GM21390 (cell line): ENCODE data around the gene THEMIS.
A peak's percentile ranks its signal among the peaks of the same experiment; 100 is the strongest.
"Not testable (repeated sequence)": the region's sequence is repeated elsewhere in the genome, so short reads cannot be mapped to it uniquely, and the experiment has no call there.

Experiments
- ATAC-seq: cut with Tn5 transposase; IDR thresholded peaks from one replicate; pipeline ENCODE4 v1.9.1; 2021; ENCODE audit not compliant: unreplicated experiment

THEMIS gene

GRCh38 chr6:127917766-127918165 lies 16.9 kb upstream of the THEMIS start:
- no peak for ATAC-seq

DNA sequence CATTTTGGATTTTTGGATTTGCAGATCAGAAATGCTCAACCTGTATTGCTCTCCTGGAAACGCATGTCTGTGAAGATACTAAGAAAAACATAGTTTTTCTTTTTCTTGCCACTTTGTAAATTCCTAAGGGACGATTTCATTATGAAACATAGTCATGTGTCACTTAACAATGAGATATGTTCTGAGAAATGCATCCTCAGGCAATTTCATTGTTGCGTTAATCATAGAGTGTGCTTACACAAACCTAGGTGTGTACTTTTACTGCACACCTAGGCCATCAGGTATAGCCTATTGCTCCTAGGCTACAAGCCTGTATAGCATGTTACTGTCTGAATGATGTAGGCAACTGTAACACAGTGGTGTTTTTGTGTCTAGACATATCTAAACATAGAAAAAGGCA lies 13.4 kb upstream of the THEMIS start:
- ATAC-seq, result no peak

DNA sequence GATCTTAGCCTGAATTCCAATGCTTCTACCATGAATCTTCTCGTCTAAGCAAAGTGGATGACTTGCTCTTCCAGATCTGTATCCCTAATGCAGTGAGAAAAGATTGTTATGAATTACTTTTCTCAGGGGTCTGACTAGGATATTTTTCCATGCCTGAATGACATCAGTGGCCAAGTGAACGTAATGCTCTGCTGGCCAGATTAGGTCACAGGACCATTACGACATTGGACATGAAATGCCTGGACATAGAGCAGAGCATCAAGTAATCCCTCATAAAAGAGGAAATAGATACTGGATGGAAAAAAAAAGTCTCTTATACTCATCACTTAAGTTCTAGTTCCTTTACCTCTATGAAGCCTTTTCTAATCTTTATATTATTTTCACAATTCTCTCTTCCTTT lies 12.1 kb upstream of the THEMIS start:
- no peak for ATAC-seq

GRCh38 chr6:127907960-127908640 lies 7.2 kb upstream of the THEMIS start:
- peak; percentile 85 for ATAC-seq

DNA sequence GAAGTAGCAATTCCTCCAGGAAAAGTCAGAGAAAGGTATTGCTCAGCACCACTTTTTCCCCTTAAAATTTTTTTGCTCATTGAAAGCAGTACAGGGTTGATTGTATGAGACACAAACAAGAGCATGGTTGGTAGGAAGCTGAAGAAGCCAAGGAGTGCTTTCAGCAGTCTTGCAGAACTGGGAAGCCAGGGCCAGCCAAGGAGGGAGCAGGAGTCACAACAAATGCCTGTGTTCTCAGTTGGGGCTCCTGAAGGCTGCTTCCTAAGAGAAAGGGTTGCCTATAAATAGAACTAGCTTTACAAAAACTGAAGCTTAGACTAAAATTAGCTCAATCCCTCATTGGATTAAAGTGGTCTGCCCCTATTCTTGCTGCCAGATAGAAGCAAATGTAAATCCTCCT lies 3.3 kb upstream of the THEMIS start:
- no peak for ATAC-seq

DNA sequence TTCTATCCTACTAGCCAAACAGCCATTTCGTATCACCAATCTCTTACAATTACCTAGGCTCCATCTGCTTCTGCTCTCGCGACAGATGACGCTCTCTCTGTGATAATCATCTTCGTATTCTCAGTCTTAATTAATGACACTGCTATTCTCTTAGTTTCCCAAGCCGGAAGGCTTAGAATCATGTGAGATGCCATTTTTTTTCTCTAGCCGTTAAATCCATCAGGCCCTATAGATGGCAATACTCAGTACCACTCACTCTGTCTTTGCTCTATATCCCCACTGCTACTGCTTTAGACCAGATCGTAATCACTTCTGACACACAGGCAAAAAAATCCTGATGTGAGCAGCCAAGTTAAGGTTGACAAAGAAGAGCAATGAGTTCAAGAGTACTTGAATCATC lies 2.1 kb upstream of the THEMIS start:
- ATAC-seq, result no peak

- ATAC-seq, result no peak
Measured at GRCh38 chr6:127897484-127897883, 3.4 kb downstream of the THEMIS start.

- ATAC-seq, result no peak
Measured at GRCh38 chr6:127894051-127894450, 6.8 kb downstream of the THEMIS start.

GRCh38 chr6:127893541-127893940 lies 7.3 kb downstream of the THEMIS start:
- no peak for ATAC-seq

- no peak for ATAC-seq
Measured at GRCh38 chr6:127891731-127892326, 9.0 kb downstream of the THEMIS start.

GRCh38 chr6:127886603-127887002 lies 14.3 kb downstream of the THEMIS start:
- ATAC-seq, result no peak

DNA sequence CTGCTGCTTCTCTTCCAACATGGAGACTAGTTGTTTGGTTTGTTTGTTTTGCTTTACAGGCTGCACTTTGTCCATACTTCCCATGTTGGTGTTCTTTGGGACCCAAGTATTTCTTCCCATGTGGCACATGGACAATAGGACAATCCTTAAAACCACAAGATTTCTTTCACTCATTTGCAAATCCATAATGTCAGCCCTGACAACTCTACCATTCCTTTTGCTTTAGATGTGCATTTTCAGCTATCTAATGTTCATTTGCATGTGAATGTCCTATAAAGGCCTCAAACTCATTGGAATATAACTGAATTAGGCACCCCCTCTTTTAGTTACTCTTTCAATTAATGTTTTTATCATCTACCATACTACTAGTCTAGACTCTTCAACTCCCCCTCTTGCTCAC lies 16.7 kb downstream of the THEMIS start:
- no peak for ATAC-seq

GRCh38 chr6:127881949-127882348 lies 18.9 kb downstream of the THEMIS start:
- not testable (repeated sequence) for ATAC-seq

DNA sequence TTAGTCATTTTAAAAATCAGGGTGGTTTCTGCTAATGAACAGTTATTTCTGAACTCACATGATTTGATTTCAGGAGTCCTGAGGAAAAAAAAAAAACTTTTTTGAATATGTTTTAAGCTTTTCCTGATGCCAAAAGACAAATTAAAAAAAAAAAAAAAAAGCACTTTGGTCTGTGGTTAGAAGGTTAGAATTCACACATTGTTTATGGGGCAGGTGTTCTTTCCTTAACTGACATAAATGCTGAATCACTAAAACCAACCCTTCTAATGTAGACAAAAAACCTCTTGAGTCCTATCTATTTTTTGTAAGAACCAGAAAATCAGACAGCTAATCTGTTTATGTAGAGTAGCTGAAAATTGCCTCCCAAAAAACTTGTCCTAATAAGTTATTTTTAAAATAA lies 20.4 kb downstream of the THEMIS start:
- no peak for ATAC-seq

GRCh38 chr6:127879685-127880084 lies 21.2 kb downstream of the THEMIS start:
- ATAC-seq, result no peak

DNA sequence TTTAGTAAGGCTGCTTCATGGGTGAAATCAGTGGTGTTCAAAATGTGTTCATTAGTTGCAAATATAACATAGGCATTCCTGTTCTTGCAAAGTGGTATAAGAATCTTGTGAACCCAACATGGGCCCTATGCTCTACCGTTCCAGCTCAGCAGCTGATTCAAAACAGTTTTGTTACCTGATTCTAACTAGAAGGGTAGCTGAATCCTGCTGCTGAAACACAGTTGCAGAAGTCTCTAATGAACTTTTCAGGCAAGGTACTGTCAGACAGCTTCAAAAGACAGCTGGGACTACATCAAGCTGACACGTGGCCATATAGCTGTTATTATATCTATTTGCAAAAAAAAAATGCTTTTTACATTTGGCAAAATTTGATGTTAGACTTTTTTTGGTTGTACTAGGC lies 22.7 kb downstream of the THEMIS start:
- no peak for ATAC-seq

DNA sequence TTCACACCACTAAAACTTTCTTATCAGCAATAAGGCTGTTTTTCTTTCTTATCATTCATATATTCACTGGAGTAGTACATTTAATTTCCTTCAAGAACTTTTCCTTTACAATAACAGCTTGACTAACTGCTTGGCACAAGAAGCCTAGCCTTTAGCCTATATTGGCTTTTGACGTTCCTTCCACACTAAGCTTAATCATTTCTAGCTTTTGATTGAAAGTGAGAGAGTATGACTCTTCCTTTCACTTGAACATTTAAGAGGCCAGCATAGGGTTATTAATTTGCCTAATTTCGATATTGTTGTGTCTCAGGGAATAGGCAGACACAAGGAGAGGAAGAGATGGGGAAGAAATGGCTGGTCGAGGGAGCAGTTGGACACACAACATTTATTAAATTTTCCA lies 23.6 kb downstream of the THEMIS start:
- peak; percentile 68 for ATAC-seq

- no peak for ATAC-seq
Measured at GRCh38 chr6:127869772-127870404, 31.0 kb downstream of the THEMIS start.

DNA sequence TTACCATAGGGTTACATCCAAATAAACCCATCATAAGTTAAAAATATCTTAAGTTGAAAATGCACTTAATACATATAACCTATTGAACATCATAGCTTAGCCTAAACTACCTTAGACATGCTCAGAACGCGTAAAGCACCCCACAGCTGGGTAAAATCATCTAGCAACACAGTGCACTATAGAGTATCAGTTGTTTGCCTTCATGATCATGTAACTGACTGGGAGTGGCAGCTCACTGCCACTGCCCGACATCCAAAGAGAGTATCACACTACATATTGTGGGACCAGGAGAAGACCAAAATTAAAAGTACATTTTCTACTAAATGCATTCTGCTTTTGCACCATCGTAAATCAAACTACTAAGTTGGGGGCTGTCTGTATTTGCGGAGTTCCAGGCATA lies 31.7 kb downstream of the THEMIS start:
- no peak for ATAC-seq

DNA sequence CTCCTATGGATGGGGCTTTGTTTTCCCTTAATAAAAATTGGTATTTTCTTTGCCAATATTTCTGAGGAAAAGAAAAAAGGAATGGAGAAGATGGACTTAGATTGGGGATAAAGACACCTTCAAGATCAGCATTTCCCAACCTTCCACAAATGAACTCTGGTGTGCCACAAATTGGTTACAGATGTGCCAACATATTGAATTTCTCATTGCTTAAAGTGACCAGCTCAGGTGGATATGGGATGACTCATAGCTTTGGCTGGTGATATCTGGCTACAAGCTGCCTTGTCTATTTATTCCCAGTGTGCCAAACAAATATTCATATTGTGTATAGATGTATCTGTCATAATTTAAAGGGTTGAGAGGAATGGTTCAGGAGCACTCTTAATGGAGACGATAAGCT lies 32.5 kb downstream of the THEMIS start:
- no peak for ATAC-seq

GRCh38 chr6:127866766-127867165 lies 34.1 kb downstream of the THEMIS start:
- no peak for ATAC-seq

GRCh38 chr6:127865108-127865507 lies 35.8 kb downstream of the THEMIS start:
- no peak for ATAC-seq

GRCh38 chr6:127864701-127865100 lies 36.2 kb downstream of the THEMIS start:
- no peak for ATAC-seq
